GM18499 (cell line): Measurements from ENCODE around the gene VIM.
A peak's percentile ranks its signal among the peaks of the same experiment; 100 is the strongest.

Experiments
- ATAC-seq: cut with Tn5 transposase; IDR thresholded peaks from one replicate; pipeline ENCODE4 v1.9.1; 2021; ENCODE audit warnings: moderate number of reproducible peaks; ENCODE audit not compliant: insufficient read depth, unreplicated experiment

The VIM gene

DNA sequence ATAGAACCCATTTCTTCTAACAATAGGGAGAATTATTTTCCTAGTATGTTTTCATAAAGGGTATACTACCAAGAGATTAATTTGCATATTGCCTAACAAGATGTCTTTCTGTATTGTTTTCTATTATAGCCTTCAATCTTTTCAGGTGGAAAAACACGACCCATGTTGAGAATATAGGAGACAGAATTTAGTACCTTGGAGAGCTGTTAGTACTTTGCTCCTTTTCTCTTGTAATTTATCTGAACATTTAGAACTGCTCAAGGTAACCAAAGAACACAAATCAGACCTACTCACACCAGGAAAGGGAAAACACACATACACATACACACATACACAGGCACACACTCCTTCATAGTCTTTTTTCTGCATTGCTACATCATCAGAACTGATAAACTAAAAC, 18.7 kb upstream of the VIM start:
- no peak for ATAC-seq

DNA sequence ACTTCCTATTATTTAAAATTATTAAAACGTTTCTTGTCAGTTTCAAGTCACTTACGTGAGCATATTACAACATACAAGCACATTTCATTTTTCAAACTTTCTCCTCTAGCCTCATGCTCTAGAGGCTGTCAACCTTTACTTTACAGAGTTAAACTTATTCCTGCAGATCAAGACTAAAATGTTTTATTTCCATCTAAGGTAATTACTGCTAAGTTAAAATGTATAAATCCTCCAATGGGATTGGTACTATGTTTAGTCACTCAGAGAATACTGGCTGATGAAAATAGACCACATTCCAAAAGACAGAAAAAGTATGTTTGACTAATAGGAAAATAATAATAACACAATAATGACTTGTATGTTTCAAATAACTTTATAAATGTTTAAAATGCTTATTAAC, 18.2 kb upstream of the VIM start:
- no peak for ATAC-seq

GRCh38 chr10:17210361-17210760, 17.7 kb upstream of the VIM start:
- ATAC-seq, result no peak

- ATAC-seq, result no peak
Measured at GRCh38 chr10:17212802-17213221, 15.2 kb upstream of the VIM start.

DNA sequence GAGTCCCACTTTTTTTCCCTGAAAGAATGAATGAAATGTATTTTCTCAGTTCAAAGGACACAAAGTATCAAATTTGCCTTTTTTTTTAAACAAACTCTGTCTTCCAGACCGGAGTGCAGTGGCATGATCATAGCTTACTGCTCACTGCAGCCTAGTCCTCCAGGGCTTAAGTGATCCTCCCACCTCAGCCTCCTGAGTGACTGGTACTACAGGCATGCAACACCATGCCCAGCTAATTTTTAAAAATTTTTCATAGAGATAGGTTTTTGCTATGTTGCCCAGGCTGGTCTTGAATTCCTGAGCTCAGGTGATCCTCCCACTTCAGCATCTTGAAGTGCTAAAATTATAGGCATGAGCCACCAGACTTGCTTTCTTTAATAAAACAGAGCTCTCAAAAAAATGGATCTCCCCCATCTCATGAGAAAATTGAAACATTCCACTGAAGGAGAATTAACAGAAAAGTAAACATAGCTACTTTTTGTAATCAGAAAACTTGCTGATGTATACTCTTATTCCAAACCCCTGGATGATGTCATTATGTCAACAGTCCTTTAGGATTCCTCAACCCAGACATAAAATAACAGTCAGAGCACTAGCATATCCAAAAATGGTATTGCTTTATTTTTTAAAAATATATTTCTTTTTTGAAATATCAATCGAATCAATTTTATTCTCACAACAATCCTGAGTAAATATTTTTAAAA, 14.2 kb upstream of the VIM start:
- ATAC-seq, result no peak

DNA sequence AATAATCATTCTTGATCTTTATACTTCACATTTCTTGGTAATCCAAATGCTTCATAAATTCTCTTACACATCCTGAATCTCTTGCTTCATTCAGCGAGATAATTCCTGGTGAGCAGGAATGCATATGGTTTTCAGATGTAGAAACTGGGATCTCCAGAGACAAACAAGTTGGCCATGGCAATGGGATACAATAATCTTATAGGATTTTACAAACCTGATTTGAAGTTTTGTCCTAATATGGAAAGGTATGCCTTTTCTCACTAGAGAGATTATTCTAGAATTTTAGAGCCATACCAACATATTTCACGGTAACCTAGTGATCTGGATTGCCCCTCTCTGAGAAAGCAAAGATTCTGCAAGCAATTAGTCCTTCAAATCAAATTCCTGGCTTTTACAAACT, 13.5 kb upstream of the VIM start:
- ATAC-seq, result no peak

GRCh38 chr10:17214971-17215781, 12.9 kb upstream of the VIM start:
- ATAC-seq, result no peak

DNA sequence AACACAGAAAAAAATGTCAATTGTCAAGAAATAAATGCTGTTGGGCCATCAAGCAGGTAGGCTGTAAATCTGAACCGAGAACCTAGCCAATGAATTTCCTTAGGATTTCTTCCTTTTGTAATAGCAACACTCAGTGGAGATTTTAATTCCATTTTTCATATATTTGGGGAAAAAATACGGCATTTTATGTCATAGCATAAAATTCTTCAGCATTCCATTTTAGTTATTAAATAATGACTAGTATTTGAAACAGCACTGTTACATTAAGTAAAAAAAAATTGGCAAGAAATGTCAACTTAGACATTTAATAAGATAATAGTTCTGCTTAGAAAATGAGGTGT, 12.3 kb upstream of the VIM start:
- ATAC-seq, result no peak

- ATAC-seq, result peak; percentile 100
Measured at GRCh38 chr10:17216217-17216900, 11.7 kb upstream of the VIM start.

- ATAC-seq, result no peak
Measured at GRCh38 chr10:17216901-17217395, 11.1 kb upstream of the VIM start.

GRCh38 chr10:17217631-17218232, 10.3 kb upstream of the VIM start:
- no peak for ATAC-seq

- no peak for ATAC-seq
Measured at GRCh38 chr10:17219024-17219423, 9.0 kb upstream of the VIM start.

- no peak for ATAC-seq
Measured at GRCh38 chr10:17220652-17221100, 7.4 kb upstream of the VIM start.

DNA sequence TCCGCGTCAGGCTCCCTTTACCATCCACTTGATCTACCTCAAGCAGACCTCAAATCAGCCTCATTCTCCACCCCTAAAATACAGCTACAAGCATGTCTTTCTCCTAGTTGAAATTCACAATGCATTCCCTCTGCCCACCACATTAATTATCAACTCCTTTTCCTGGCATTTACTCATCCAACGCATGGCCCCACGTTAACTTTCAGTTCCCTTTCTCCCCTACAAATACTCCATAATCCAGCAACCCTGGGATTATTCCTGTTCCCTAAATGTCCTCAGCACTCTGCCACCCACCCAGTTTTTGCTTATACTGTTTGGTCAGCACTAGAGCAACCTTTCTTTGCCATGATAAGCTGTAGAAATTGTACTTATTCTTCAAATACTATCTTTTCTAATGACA, 5.7 kb upstream of the VIM start:
- ATAC-seq, result no peak

- ATAC-seq, result no peak
Measured at GRCh38 chr10:17225808-17226207, 2.2 kb upstream of the VIM start.

DNA sequence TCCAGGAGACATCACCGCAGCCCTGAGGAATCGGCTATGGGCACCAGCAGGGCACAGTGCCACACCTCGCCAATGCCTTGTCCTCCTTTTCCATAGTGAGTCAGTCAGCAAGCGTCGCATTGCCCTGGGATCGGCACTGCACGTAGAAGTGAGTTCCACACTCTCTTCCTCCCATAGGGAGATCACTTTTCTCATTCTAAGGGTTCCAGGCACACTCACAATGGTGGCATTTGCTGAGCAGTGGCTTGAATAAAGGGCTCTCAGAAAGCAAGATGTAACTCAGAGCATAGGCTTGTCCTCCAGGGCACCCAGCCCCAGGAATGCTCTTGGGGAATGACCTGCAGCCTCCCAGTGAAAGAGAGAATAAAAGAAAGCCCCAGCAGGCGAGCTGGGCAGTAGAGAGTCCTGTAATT, 1.1 kb upstream of the VIM start:
- ATAC-seq, result no peak

- ATAC-seq, result peak; percentile 39
Measured at GRCh38 chr10:17227367-17228090, 512 bp upstream of the VIM start.

DNA sequence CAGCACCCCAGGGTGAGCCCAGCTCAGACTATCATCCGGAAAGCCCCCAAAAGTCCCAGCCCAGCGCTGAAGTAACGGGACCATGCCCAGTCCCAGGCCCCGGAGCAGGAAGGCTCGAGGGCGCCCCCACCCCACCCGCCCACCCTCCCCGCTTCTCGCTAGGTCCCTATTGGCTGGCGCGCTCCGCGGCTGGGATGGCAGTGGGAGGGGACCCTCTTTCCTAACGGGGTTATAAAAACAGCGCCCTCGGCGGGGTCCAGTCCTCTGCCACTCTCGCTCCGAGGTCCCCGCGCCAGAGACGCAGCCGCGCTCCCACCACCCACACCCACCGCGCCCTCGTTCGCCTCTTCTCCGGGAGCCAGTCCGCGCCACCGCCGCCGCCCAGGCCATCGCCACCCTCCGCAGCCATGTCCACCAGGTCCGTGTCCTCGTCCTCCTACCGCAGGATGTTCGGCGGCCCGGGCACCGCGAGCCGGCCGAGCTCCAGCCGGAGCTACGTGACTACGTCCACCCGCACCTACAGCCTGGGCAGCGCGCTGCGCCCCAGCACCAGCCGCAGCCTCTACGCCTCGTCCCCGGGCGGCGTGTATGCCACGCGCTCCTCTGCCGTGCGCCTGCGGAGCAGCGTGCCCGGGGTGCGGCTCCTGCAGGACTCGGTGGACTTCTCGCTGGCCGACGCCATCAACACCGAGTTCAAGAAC, 1.1 kb downstream of the VIM start:
- ATAC-seq, result no peak

DNA sequence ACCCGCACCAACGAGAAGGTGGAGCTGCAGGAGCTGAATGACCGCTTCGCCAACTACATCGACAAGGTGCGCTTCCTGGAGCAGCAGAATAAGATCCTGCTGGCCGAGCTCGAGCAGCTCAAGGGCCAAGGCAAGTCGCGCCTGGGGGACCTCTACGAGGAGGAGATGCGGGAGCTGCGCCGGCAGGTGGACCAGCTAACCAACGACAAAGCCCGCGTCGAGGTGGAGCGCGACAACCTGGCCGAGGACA, 1.6 kb downstream of the VIM start:
- no peak for ATAC-seq
